Measurements from ENCODE around the gene SMTN.
"Not testable (repeated sequence)": the region's sequence is repeated elsewhere in the genome, so short reads cannot be mapped to it uniquely, and the experiment has no call there.

The SMTN gene

DNA sequence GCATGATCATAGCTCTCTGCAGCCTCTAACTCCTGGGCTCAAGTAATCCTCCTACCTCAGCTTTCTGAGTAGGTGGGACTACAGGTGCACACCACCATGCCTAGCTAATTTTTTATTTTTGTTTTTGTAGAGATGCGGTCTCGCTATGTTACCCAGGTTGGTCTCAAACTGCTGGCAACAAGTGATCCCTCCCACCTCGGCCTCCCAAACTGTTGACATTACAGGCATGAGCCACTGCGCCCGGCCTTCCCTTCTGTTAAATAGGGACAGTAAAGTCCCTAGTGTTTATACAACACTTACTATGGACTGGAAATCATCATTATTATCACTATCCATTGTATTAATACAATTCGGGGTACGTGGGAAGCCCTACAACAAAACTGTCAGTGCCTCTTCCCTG is 13.6 kb downstream of the SMTN start:
- Histone ChIP-seq H3K4me3 (replicated peaks; ENCODE audit: insufficient read depth, low read length) (no peak overlapping the region), H3K27ac (replicated peaks) (no peak overlapping the region), H3K27me3 (ENCODE audit: insufficient read depth, poor library complexity, severe bottlenecking) (no peaks in the 10 kb centered on the region)
- TF ChIP-seq POLR2AphosphoS5 (IDR thresholded peaks at IDR 0.05; ENCODE audit: low read depth) (no peak), GABPA (IDR thresholded peaks at IDR 0.05; ENCODE audit: low read depth) (no peak), SPI1 (IDR thresholded peaks at IDR 0.05; ENCODE audit: borderline replicate concordance, low read depth) (no peak)
- TF ChIP-seq, protein P1, sequence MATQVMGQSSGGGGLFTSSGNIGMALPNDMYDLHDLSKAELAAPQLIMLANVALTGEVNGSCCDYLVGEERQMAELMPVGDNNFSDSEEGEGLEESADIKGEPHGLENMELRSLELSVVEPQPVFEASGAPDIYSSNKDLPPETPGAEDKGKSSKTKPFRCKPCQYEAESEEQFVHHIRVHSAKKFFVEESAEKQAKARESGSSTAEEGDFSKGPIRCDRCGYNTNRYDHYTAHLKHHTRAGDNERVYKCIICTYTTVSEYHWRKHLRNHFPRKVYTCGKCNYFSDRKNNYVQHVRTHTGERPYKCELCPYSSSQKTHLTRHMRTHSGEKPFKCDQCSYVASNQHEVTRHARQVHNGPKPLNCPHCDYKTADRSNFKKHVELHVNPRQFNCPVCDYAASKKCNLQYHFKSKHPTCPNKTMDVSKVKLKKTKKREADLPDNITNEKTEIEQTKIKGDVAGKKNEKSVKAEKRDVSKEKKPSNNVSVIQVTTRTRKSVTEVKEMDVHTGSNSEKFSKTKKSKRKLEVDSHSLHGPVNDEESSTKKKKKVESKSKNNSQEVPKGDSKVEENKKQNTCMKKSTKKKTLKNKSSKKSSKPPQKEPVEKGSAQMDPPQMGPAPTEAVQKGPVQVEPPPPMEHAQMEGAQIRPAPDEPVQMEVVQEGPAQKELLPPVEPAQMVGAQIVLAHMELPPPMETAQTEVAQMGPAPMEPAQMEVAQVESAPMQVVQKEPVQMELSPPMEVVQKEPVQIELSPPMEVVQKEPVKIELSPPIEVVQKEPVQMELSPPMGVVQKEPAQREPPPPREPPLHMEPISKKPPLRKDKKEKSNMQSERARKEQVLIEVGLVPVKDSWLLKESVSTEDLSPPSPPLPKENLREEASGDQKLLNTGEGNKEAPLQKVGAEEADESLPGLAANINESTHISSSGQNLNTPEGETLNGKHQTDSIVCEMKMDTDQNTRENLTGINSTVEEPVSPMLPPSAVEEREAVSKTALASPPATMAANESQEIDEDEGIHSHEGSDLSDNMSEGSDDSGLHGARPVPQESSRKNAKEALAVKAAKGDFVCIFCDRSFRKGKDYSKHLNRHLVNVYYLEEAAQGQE (IDR thresholded peaks at IDR 0.05; ENCODE audit: insufficient replicate concordance, low read depth) = no peak
- TF ChIP-seq, protein P2, sequence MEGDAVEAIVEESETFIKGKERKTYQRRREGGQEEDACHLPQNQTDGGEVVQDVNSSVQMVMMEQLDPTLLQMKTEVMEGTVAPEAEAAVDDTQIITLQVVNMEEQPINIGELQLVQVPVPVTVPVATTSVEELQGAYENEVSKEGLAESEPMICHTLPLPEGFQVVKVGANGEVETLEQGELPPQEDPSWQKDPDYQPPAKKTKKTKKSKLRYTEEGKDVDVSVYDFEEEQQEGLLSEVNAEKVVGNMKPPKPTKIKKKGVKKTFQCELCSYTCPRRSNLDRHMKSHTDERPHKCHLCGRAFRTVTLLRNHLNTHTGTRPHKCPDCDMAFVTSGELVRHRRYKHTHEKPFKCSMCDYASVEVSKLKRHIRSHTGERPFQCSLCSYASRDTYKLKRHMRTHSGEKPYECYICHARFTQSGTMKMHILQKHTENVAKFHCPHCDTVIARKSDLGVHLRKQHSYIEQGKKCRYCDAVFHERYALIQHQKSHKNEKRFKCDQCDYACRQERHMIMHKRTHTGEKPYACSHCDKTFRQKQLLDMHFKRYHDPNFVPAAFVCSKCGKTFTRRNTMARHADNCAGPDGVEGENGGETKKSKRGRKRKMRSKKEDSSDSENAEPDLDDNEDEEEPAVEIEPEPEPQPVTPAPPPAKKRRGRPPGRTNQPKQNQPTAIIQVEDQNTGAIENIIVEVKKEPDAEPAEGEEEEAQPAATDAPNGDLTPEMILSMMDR (IDR thresholded peaks at IDR 0.05; ENCODE audit: insufficient read depth, low read length) = no peak
- no peak for DNase-seq (ENCODE audit: low read depth in 1 of 2, low spot score in 1 of 2)

DNA sequence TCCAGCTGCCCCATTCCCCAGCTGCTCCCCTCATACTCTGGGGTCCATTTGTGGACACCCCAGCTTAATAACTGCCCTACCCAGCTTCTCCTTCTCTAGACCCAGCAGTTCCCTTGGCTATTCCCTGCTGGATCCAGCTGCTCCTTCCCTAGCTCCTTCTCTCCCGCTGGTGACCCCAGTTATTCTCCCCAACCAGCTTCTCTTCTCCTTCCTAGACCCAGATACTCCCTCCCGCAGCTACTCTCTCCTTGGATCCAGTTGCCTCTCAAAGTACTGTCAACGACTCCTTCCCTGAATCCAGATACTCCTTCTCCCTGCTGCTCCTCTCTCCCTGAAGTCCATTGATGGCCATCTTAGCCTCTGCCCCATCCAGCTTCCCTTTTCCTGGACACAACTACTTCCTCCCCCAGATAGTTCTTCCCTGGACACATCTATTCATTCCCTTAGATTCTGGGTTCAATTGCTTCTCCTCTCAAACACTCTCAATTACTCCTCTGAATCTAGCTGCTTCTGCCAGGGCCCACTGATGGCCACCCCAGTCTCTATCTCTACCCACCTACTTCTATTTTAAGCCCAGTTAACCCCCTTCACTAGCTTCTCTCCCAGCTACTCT is 14.6 kb downstream of the SMTN start:
- H3K4me3 ChIP-seq (replicated peaks; ENCODE audit: insufficient read depth, low read length) = no peak overlapping the region
- TF ChIP-seq SPI1 (IDR thresholded peaks at IDR 0.05; ENCODE audit: borderline replicate concordance, low read depth) (no peak), POLR2AphosphoS5 (IDR thresholded peaks at IDR 0.05; ENCODE audit: low read depth) (no peak), GABPA (IDR thresholded peaks at IDR 0.05; ENCODE audit: low read depth) (no peak)
- TF ChIP-seq, protein P2 (IDR thresholded peaks at IDR 0.05; ENCODE audit: insufficient read depth, low read length) = no peak
- TF ChIP-seq, protein P1 (IDR thresholded peaks at IDR 0.05; ENCODE audit: insufficient replicate concordance, low read depth) = no peak
- H3K27ac ChIP-seq (replicated peaks) = no peak overlapping the region
- H3K27me3 ChIP-seq (ENCODE audit: insufficient read depth, poor library complexity, severe bottlenecking) = no peaks in the 10 kb centered on the region
- no peak for DNase-seq (ENCODE audit: low read depth in 1 of 2, low spot score in 1 of 2)

DNA sequence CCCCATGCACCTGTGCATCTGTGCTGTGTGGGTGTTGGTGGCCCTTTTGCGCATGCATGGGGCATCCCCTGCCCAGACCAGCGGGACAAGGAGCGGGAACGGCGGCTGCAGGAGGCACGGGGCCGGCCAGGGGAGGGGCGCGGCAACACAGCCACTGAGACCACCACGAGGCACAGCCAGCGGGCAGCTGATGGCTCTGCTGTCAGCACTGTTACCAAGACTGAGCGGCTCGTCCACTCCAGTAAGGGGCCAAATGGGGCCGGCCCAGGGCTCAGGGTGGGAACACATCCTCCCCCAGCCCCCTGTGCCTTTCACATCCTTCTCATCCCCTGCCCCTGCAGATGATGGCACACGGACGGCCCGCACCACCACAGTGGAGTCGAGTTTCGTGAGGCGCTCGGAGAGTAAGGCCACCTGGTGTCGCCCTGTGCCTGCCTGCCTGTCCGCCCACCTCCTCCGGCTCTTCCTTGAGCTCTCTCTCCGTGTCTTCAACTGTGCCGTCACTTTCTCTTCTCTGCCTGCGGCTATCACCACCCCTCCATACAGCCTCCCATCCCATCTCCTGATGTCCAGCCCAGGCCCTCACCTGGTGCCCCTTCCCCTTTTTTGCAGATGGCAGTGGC is 15.7 kb downstream of the SMTN start:
- no peak overlapping the region for H3K4me3 ChIP-seq (replicated peaks; ENCODE audit: insufficient read depth, low read length)
- no peaks in the 10 kb centered on the region for H3K27me3 ChIP-seq (ENCODE audit: insufficient read depth, poor library complexity, severe bottlenecking)
- H3K27ac ChIP-seq (replicated peaks) = no peak overlapping the region
- no peak for DNase-seq (ENCODE audit: low read depth in 1 of 2, low spot score in 1 of 2)
- TF ChIP-seq, protein P1 (IDR thresholded peaks at IDR 0.05; ENCODE audit: insufficient replicate concordance, low read depth) = no peak
- TF ChIP-seq SPI1 (IDR thresholded peaks at IDR 0.05; ENCODE audit: borderline replicate concordance, low read depth) (no peak), POLR2AphosphoS5 (IDR thresholded peaks at IDR 0.05; ENCODE audit: low read depth) (no peak), GABPA (IDR thresholded peaks at IDR 0.05; ENCODE audit: low read depth) (no peak)
- TF ChIP-seq, protein P2 (IDR thresholded peaks at IDR 0.05; ENCODE audit: insufficient read depth, low read length) = no peak

DNA sequence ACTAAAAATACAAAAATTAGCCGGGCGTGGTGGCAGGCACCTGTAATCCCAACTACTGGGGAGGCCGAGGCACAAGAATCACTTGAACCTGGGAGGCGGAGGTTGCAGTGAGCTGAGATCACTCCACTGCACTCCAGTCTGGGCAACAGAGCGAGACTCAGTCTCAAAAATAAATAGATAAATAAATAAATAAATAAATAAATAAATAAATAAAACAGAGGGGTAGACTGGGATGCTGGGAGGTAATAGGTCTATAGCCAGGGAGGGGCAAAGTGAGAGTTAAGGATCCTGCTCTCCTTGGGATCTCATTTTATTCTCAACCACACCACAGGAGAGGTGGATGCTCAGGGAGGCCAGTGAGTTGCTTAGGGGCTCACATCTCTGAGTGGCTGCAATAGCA is 16.4 kb downstream of the SMTN start:
- DNase-seq (ENCODE audit: low read depth in 1 of 2, low spot score in 1 of 2); H3K4me3 ChIP-seq (replicated peaks; ENCODE audit: insufficient read depth, low read length); H3K27ac ChIP-seq (replicated peaks); H3K27me3 ChIP-seq (ENCODE audit: insufficient read depth, poor library complexity, severe bottlenecking): not testable (repeated sequence)

Data from HL-60 (cell line).